ENCODE measurements around the gene MBD3L2B.
"Not testable (repeated sequence)": the region's sequence is repeated elsewhere in the genome, so short reads cannot be mapped to it uniquely, and the experiment has no call there.

The MBD3L2B gene

DNA sequence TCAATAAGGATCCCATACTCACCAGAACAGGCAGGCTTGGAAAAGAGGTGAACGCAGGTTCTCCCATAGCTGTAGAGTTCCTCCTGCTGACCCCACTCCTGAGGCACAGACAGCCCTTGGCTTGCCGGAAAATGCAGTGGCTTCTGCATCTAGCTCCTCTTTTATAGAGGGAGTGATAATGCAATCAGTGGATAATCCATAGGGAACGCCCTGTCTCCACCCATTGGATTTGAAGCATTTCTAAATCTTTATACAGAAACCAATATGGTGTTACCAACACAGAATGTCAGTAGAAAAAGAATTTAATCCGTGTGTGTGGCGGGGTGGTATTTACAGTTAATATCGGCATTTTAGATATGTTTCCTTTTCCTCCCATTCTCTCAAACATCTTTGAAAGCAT is at the start of gene MBD3L2B:
Gene MBD3L2B, minus strand, starts transcription at position 101 of the 400 bp plus-strand sequence. Its CDS starts 34 bp downstream, at position 67.
- DNase-seq (ENCODE audit: low read depth) = not testable (repeated sequence)

DNA sequence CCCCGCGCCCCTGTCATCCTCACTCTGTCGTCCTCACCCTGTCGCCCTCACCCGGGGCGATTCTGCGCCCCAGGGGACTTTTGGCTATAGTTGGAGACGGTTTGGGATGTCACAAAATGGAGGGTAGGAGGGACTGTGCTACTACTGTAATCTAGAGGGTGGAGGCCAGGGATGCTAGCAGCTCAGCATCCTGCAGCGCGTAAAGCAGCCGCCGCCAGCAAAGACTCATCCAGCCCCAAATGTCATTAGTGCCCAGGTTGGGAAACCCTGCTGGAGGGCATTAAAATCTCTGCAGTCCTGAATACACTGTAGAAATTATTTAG is 48.6 kb upstream of the MBD3L2B start:
- no peak for DNase-seq (ENCODE audit: low read depth)

DNA sequence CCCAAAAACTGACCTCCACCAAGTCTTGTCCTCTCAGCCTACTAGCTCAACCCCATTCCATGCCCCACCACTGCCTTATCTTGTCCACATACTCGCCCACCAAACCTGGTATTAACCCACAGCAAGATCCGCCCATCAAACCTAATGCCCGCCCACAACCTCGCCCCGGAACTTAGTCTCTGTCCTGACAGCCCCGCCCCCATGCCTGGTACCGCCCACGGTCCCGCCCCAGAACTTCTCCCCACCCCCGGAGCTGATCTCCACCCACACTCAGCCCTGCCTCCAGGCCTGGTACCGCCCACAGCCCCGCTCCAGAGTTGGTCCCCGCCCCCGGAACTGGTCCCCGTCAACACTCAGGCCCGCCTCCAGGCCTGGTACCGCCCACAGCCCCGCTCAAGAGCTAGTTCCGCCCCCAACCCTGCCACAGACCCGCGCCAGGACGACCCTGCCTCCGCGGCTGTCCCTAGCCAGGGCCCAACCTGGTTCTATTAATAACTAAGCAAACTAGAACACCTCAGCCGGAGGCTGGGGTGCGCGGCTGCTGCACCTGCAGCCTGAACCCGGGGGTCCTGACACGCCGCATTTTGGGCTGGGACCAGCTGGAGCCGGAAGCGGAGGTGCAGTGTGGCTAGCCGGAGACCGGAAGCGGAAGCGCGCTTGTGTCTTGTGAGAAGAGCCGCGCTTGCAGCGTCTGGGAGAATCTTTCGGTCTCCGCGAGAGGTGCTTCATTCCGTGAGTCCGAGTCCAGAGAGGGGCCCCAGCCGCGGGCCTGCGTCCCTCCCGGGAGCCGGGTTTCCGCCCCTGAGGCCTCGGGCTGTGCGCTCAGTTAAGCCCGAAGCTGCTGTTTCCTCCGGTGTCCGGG is 48.0 kb upstream of the MBD3L2B start, which contains the start of gene ZNF557:
Gene ZNF557, plus strand, starts transcription at position 662 of the 862 bp plus-strand sequence. CDS start 5,372 bp downstream, outside the sequence.
- DNase-seq (ENCODE audit: low read depth) = peak; percentile 95

DNA sequence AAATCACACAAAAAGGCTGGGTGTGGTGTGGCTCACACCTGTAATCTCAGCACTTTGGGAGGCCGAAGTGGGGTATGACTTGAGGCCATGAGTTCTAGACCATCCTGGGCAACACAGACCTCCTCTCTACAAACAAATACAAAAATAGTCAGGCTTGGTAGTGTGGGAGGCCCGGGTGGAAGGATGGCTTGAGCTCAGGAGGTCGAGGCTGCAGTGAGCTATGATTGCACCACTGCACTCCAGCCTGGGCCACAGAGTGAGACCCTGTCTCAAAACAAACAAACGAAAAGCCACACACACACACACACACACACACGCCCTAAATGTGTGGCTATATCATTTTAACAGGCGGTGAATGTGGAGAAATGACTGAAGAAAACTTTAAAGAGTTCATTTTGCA is 47.4 kb upstream of the MBD3L2B start:
- no peak for DNase-seq (ENCODE audit: low read depth)

DNA sequence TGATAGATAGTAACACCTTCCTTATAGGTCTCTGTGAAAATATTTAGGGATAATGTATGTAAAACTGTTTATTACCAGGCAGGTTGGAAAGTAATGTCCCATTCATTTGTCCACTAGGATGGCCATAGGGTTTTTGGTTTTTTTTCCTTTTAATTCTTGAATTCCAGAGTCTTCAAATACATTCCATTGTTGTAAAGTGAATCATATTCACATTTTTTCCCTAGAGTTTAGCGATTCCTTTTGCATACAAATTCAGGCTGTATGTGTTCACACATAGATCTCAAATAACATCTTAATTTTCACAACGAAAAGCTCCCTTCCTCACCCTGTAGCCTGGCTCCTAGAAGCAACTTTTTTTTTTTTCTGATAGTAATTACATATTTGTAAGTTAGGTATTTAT is 46.5 kb upstream of the MBD3L2B start:
- DNase-seq (ENCODE audit: low read depth) = no peak

DNA sequence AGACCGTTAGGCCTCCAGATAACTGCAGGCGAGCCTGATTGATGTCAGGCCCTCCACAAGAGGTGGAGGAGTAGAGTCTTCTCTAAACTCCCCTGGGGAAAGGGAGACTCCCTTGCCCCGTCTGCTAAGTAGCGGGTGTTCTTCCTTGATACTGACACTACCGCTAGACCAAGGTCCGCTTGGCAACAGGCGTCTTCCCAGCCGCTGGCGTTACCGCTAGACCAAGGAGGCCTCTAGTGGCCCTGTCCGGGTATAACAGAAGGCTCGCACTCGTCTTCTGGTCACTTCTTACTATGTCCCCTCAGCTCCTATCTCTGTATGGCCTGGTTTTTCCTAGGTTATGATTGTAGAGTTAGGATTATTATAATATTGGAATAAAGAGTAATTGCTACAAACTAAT is 45.9 kb upstream of the MBD3L2B start:
- not testable (repeated sequence) for DNase-seq (ENCODE audit: low read depth)

DNA sequence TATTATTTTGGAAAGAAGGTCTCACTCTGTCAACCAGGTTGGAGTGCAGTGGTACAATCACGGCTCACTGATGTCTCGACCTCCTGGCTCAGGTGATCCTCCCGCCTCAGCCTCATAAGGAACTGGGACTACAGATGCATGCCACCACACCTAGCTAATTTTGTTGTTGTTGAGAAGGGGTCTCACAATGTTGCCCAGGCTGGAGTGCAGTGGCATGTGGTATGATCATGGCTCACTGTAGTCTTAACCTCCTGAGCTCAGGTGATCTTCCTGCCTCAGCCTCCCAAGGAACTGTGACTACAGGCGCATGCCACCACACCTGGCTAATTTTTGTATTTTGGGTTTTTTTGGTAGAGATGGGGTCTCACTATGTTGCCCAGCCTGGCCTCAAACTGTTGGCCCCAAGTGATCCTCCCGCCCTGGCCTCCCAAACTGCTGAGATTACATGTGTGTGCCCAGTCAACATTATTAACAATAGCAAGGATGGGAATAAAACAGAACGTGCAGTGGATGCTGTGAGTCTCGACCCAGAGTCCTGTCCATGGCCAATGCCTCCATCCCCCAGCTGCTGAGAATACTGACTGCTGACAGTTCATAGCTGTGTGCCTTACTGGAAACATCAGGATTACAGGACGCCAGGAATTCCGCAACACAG is 42.7 kb upstream of the MBD3L2B start:
- DNase-seq (ENCODE audit: low read depth) = no peak

DNA sequence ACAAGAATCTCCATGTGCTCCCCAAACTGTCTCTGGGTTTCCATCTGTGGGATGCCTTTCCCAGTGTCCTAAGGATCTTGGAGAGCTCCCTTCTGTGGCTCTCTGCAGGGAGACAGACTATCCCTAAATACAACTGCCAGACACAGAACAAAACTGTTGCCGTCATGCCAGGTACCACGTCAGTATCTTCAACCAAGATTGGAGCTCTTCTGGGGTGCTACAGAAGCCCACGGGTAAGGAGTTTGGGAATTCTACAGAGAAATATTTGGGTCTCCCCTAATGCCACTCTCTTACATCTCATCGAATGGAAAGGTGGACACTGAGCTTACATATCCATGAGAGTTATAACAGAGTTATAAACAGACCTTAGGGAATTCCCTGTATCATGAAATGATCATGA is 42.1 kb upstream of the MBD3L2B start:
- DNase-seq (ENCODE audit: low read depth) = no peak

DNA sequence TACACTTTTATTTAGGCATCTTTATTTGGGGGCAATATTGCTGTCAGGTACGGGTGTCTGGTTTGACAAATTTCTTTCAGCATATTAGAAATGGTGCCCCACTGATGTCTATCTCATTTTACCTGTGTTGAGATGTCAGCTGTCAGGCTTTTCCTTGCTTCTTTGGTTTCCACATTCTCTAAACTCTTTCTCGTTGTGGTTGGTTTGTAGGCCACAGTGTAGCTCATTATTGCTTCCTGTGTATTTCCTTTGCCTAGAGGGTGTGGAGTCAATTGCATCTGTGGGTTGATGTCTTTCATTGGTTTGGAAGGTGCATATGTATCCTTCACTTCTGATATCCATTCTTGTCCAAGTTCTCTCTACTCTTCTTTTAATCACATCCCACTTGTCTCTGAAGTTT is 38.7 kb upstream of the MBD3L2B start:
- DNase-seq (ENCODE audit: low read depth) = not testable (repeated sequence)

DNA sequence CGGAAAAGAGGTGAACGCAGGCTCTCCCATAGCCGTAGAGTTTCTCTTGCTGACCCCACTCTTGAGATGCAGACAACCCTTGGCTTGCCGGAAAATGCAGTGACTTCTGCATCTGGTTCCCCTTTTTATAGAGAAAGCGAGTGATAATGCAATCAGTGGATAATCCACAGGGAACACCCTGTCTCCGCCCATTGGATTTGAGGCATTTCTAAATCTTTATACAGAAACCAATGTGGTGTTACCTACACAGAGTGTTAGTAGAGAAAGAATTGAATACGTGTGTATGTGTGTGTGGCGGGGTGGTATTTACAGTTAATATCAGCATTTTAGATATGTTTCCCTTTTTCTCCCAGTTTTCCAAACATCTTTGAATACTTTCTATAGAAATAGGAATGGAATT is 37.3 kb upstream of the MBD3L2B start, which contains the start of gene MBD3L3:
Gene MBD3L3, minus strand, starts transcription at position 101 of the 400 bp plus-strand sequence. Its CDS starts 71 bp downstream, at position 30.
- not testable (repeated sequence) for DNase-seq (ENCODE audit: low read depth)

DNA sequence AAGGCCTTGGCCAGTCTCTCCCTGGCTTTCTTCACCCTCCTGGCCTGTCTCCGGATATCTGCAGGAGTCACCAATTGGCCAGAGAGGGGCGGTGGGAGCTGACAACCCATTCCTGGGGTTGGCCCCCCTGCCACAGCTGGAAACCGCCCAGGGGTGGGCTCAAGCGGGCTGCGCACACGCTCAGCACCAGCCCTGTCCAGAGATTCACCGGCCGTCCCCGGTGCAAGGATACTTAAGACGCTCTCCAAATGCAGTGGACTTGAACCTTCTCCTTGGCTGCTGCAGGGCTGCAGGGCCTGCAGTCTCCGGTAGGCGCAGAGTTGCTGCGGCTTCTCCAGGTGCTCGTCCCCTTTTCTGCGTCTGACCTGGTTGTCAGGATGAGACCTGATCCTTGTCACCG is 35.1 kb upstream of the MBD3L2B start:
- DNase-seq (ENCODE audit: low read depth) = not testable (repeated sequence)

DNA sequence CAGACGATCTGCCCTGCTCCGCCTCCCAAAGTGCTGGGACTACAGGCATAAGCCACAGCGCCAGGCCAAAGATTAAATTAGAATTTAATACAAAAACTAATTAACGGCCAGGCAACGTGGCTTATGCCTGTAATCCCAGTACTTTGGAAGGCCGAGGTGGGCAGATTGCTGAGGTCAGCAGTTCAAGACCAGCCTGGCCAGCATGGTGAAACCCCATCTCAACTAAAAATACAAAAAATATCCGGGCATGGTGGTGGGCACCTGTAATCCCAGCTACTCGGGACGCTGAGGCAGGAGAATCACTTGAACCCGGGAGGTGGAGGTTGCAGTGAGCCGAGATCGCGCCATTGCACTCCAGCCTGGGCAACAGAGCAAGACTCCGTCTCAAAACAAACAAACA is 34.4 kb upstream of the MBD3L2B start:
- DNase-seq (ENCODE audit: low read depth) = not testable (repeated sequence)

DNA sequence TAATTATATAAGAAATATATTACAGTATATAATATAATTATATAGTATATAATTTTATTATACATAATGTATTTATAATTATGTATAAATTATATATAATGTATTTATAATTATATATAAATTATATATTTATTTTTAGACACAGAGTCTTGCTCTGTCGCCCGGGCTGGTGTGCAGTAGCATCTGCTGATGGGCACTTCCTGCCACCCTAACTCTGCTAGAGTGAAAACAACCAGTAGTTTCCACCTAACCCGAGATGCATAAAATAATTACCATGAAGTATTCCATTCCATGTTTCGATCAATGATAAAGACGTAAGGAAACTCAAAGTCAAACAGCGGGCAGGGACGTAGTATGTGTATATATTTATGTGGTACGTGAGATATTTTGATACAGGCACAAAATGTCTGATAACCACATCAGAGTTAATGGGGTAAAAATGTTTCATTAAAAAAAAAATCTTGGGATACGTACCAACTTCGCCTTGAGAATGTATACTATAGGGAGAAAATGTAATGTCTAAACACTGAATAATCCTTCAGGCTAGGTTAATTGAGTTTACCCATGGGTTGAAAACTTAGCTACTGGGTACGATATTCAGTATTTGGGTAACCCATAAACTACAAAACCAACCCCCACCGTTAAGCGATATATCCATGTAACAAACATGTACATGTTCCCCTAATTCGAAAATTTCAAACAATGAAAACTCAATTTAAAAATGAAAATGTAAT is 33.6 kb upstream of the MBD3L2B start:
- not testable (repeated sequence) for DNase-seq (ENCODE audit: low read depth)

DNA sequence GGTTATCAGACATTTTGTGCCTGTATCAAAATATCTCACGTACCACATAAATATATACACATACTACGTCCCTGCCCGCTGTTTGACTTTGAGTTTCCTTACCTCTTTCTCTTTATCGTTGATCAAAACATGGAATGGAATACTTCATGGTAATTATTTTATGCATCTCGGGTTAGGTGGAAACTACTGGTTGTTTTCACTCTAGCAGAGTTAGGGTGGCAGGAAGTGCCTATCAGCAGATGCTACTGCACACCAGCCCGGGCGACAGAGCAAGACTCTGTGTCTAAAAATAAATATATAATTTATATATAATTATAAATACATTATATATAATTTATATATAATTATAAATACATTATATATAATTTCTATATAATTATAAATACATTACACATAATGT is 31.7 kb upstream of the MBD3L2B start:
- DNase-seq (ENCODE audit: low read depth) = not testable (repeated sequence)

DNA sequence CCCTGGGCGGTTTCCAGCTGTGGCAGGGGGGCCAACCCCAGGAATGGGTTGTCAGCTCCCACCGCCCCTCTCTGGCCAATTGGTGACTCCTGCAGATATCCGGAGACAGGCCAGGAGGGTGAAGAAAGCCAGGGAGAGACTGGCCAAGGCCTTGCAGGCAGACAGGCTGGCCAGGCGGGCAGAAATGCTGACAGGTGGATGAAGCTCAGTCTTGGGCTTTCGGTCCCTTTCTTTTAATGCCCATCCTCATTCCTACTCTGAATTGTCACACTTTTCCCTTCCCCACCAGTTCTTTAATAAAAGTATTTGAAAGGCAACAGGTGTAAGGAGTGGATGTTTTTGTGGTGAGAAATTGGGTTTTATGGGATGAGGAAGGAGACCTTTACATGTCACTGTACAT is 30.2 kb upstream of the MBD3L2B start:
- DNase-seq (ENCODE audit: low read depth) = not testable (repeated sequence)

DNA sequence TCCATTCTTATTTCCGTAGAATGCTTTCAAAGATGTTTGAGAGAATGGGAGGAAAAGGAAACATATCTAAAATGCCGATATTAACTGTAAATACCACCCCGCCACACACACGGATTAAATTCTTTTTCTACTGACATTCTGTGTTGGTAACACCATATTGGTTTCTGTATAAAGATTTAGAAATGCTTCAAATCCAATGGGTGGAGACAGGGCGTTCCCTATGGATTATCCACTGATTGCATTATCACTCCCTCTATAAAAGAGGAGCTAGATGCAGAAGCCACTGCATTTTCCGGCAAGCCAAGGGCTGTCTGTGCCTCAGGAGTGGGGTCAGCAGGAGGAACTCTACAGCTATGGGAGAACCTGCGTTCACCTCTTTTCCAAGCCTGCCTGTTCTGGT is 27.8 kb upstream of the MBD3L2B start, which contains the start of gene MBD3L2:
Gene MBD3L2, plus strand, starts transcription at position 301 of the 400 bp plus-strand sequence. Its CDS starts 53 bp downstream, at position 354.
- not testable (repeated sequence) for DNase-seq (ENCODE audit: low read depth)

DNA sequence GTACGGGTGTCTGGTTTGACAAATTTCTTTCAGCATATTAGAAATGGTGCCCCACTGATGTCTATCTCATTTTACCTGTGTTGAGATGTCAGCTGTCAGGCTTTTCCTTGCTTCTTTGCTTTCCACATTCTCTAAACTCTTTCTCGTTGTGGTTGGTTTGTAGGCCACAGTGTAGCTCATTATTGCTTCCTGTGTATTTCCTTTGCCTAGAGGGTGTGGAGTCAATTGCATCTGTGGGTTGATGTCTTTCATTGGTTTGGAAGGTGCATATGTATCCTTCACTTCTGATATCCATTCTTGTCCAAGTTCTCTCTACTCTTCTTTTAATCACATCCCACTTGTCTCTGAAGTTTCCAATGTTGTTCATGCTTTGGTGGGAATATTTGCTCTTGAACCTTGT is 20.3 kb upstream of the MBD3L2B start:
- DNase-seq (ENCODE audit: low read depth) = not testable (repeated sequence)

DNA sequence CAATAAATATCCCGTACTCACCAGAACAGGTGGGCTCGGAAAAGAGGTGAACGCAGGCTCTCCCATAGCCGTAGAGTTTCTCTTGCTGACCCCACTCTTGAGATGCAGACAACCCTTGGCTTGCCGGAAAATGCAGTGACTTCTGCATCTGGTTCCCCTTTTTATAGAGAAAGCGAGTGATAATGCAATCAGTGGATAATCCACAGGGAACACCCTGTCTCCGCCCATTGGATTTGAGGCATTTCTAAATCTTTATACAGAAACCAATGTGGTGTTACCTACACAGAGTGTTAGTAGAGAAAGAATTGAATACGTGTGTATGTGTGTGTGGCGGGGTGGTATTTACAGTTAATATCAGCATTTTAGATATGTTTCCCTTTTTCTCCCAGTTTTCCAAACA is 18.8 kb upstream of the MBD3L2B start, which contains the start of gene MBD3L4:
Gene MBD3L4, minus strand, starts transcription at position 101 of the 400 bp plus-strand sequence. Its CDS starts 35 bp downstream, at position 66.
- not testable (repeated sequence) for DNase-seq (ENCODE audit: low read depth)

DNA sequence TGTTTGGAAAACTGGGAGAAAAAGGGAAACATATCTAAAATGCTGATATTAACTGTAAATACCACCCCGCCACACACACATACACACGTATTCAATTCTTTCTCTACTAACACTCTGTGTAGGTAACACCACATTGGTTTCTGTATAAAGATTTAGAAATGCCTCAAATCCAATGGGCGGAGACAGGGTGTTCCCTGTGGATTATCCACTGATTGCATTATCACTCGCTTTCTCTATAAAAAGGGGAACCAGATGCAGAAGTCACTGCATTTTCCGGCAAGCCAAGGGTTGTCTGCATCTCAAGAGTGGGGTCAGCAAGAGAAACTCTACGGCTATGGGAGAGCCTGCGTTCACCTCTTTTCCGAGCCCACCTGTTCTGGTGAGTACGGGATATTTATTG is 9.0 kb upstream of the MBD3L2B start, which contains the start of gene MBD3L5:
Gene MBD3L5, plus strand, starts transcription at position 301 of the 400 bp plus-strand sequence. Its CDS starts 34 bp downstream, at position 335.
- not testable (repeated sequence) for DNase-seq (ENCODE audit: low read depth)

DNA sequence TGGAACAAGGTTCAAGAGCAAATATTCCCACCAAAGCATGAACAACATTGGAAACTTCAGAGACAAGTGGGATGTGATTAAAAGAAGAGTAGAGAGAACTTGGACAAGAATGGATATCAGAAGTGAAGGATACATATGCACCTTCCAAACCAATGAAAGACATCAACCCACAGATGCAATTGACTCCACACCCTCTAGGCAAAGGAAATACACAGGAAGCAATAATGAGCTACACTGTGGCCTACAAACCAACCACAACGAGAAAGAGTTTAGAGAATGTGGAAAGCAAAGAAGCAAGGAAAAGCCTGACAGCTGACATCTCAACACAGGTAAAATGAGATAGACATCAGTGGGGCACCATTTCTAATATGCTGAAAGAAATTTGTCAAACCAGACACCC is 7.6 kb upstream of the MBD3L2B start:
- not testable (repeated sequence) for DNase-seq (ENCODE audit: low read depth)

DNA sequence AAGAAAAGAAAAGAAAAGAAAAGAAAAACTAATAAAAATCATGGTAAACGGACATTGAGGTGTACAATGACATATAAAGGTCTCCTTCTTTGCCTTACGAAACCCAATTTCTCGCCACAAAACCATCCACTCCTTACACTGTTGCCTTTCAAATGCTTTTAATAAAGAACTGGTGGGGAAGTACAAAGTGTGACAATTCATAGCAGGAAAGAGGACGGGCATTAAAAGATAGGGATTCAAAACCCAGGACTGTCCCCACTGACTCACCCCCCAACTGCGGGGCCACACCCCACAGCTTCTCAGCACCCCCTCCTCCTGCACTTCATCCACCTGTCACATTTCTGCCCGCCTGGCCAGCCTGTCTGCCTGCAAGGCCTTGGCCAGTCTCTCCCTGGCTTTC is 2.4 kb downstream of the MBD3L2B start:
- DNase-seq (ENCODE audit: low read depth) = no peak

DNA sequence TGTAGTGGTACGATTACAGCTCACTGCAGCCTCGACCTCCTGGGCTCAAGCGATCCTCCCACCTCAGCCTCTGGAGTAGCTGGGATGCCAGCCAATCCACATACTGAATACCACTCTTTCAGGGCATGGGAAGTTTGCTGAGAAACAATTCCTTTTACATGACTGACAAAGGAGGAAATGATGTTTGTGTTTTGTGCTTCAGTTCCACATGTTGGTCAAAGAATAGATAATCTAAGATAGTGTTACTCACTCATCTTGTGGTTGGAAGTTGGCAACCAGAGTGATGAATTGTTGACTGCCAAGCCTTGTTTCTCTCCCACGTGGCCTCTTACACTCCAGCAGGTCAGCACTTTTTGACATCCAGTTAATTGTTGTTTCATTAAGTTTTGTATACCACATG is 7.6 kb downstream of the MBD3L2B start:
- no peak for DNase-seq (ENCODE audit: low read depth)
